ENCODE data around the gene NR1I2. TPM values are rescaled to one million over a fixed set of nuclear protein-coding genes. Genes with fewer than 3 reads are reported as not detected.

Gene NR1I2
- polyA plus RNA-seq, 2 of the 4 experiments (the other 2 are of a cell fraction) = not detected

GRCh38 chr3:119841808-119842471 lies 60.0 kb downstream of the NR1I2 start:
- no peak for DNase-seq (ENCODE audit: low read depth in 1 of 2, low spot score in 1 of 2)
- H3K4me1 ChIP-seq = peaks cover 8% of the 10 kb centered on the region; the same call in 2 of the 3 replicates
- H3K9me3 ChIP-seq = no peaks in the 10 kb centered on the region
- POLR2A ChIA-PET = no interaction called here
- TF ChIP-seq ZC3H11A (IDR thresholded peaks at IDR 0.05) (no peak), CBX8 (IDR thresholded peaks at IDR 0.05) (no peak), RNF2 (IDR thresholded peaks at IDR 0.05; ENCODE audit: borderline replicate concordance, low read depth) (no peak), JUNB (IDR thresholded peaks at IDR 0.05) (no peak), GATA3 (IDR thresholded peaks at IDR 0.05; ENCODE audit: borderline replicate concordance) (no peak), KDM5A (IDR thresholded peaks at IDR 0.05) (no peak), KDM1A (IDR thresholded peaks at IDR 0.05; ENCODE audit: low read depth) (no peak), EHF (CRISPR knock-in tag; IDR thresholded peaks at IDR 0.05) (no peak), ELK1 (IDR thresholded peaks at IDR 0.05; ENCODE audit: low read depth, low read length) (no peak), PBX3 (IDR thresholded peaks at IDR 0.05) (no peak), HMGXB4 (CRISPR knock-in tag; IDR thresholded peaks at IDR 0.05; ENCODE audit: borderline replicate concordance) (no peak), MAZ (IDR thresholded peaks at IDR 0.05; ENCODE audit: borderline replicate concordance, low read depth, low read length) (no peak), CEBPB (IDR thresholded peaks at IDR 0.05) (no peak), POLR2AphosphoS2 (conservative IDR thresholded peaks at IDR 0.05; ENCODE audit: low read length) (no peak), HEYL (CRISPR knock-in tag; IDR thresholded peaks at IDR 0.05) (no peak), BCL3 (IDR thresholded peaks at IDR 0.05) (no peak)
- TF ChIP-seq, protein P1, sequence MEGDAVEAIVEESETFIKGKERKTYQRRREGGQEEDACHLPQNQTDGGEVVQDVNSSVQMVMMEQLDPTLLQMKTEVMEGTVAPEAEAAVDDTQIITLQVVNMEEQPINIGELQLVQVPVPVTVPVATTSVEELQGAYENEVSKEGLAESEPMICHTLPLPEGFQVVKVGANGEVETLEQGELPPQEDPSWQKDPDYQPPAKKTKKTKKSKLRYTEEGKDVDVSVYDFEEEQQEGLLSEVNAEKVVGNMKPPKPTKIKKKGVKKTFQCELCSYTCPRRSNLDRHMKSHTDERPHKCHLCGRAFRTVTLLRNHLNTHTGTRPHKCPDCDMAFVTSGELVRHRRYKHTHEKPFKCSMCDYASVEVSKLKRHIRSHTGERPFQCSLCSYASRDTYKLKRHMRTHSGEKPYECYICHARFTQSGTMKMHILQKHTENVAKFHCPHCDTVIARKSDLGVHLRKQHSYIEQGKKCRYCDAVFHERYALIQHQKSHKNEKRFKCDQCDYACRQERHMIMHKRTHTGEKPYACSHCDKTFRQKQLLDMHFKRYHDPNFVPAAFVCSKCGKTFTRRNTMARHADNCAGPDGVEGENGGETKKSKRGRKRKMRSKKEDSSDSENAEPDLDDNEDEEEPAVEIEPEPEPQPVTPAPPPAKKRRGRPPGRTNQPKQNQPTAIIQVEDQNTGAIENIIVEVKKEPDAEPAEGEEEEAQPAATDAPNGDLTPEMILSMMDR (IDR thresholded peaks at IDR 0.05) = no peak
- no peak overlapping the region for H3K4me3 ChIP-seq
- WGBS (ENCODE audit: missing lambda C conversion rate) = 89% methylated on average over 2 of the region's 2 CpGs
- H3K4me2 ChIP-seq = no peak overlapping the region
- no peak for FAIRE-seq
- H3K27ac ChIP-seq = no peak overlapping the region
- CTCF ChIA-PET = interaction anchor here (0.7 kb wide), 1 partner anchor 47 kb away, joined by 3 read pairs; no protein-coding TSS in a partner anchor
- no peak for ATAC-seq

DNA sequence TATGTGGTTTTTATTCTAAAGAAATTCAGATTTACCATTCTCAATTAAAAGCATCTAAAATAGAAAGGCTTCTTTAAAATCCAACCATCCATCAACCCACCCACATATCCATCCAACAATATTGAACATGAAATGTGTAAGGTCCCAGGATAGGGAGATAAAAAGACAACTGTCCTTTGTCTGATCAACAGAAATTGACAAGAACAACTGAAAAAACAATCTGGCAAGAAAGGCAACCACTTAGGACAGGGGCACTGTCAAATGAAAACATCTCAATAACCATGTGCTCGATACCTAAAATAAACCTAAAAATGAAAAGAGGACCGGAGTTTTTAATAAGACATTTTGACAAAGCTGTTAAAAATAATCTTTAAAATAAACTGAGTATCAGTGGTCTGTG lies 67.2 kb downstream of the NR1I2 start:
- CTCF ChIA-PET = interaction anchor here (1.3 kb wide), 2 partner anchors 18 to 35 kb away, joined by 3 to 5 read pairs; no protein-coding TSS in a partner anchor
- FAIRE-seq = no peak
- 92% methylated on average over 2 of the region's 2 CpGs for WGBS (ENCODE audit: missing lambda C conversion rate)
- Histone ChIP-seq H3K4me1 (no peaks in the 10 kb centered on the region), H3K4me3 (no peak overlapping the region), H3K27ac (no peak overlapping the region), H3K4me2 (no peak overlapping the region), H3K9me3 (no peaks in the 10 kb centered on the region)
- no peak for DNase-seq (ENCODE audit: low read depth in 1 of 2, low spot score in 1 of 2)
- no peak for TF ChIP-seq HDAC2 (IDR thresholded peaks at IDR 0.05)
- no peak for TF ChIP-seq HOXA7 (CRISPR knock-in tag; IDR thresholded peaks at IDR 0.05)
- no peak for TF ChIP-seq HMGXB4 (CRISPR knock-in tag; IDR thresholded peaks at IDR 0.05; ENCODE audit: borderline replicate concordance)
- TF ChIP-seq CBX8 (IDR thresholded peaks at IDR 0.05) = no peak
- no peak for TF ChIP-seq MAFK (IDR thresholded peaks at IDR 0.05; ENCODE audit: partially characterized antibody)
- no peak for TF ChIP-seq RAD21 (conservative IDR thresholded peaks at IDR 0.05 in 1 of 2, IDR thresholded peaks at IDR 0.05 in 1 of 2)
- no peak for TF ChIP-seq MAX (IDR thresholded peaks at IDR 0.05)
- no peak for TF ChIP-seq RNF2 (IDR thresholded peaks at IDR 0.05; ENCODE audit: borderline replicate concordance, low read depth)
- no peak for TF ChIP-seq HEYL (CRISPR knock-in tag; IDR thresholded peaks at IDR 0.05)
- no peak for TF ChIP-seq RARB (CRISPR knock-in tag; IDR thresholded peaks at IDR 0.05)
- ATAC-seq = no peak
- POLR2A ChIA-PET = no interaction called here

All from A549 (cell line).